ENCODE results near the gene RWDD1.

The RWDD1 gene

GRCh38 chr6:116556814-116557415 is 14.4 kb upstream of the RWDD1 start:
- in situ Hi-C loops (cut with HindIII; ENCODE audit: low sequenced_read_pairs), result no loop called here
- no peak for DNase-seq (ENCODE audit: low read depth)
- TF ChIP-seq, protein P1, sequence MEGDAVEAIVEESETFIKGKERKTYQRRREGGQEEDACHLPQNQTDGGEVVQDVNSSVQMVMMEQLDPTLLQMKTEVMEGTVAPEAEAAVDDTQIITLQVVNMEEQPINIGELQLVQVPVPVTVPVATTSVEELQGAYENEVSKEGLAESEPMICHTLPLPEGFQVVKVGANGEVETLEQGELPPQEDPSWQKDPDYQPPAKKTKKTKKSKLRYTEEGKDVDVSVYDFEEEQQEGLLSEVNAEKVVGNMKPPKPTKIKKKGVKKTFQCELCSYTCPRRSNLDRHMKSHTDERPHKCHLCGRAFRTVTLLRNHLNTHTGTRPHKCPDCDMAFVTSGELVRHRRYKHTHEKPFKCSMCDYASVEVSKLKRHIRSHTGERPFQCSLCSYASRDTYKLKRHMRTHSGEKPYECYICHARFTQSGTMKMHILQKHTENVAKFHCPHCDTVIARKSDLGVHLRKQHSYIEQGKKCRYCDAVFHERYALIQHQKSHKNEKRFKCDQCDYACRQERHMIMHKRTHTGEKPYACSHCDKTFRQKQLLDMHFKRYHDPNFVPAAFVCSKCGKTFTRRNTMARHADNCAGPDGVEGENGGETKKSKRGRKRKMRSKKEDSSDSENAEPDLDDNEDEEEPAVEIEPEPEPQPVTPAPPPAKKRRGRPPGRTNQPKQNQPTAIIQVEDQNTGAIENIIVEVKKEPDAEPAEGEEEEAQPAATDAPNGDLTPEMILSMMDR (IDR thresholded peaks at IDR 0.05; ENCODE audit: low read depth, low read length, missing control alignments), result no peak
- no peak overlapping the region for H3K4me3 ChIP-seq (ENCODE audit: low read depth, low read length)

DNA sequence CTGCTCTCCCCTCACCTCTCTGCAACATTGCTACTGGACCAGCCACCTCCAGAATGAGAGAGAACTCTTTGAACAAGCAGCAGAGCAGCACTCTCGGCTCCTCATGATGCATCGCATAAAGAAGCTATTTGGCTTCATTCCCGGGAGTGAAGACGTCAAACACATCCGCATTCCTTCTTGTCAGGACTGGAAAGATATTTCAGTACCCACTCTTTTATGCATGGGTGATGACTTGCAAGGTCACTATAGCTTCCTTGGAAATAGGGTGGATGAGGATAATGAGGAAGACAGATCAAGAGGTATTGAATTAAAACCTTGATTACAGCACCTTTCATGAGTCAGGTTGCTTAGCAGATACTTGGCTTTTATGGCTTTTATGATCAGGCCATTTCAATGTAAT is 13.4 kb upstream of the RWDD1 start:
- H3K4me3 ChIP-seq (ENCODE audit: low read depth, low read length), result no peak overlapping the region
- in situ Hi-C loops (cut with HindIII; ENCODE audit: low sequenced_read_pairs), result no loop called here
- TF ChIP-seq, protein P1 (IDR thresholded peaks at IDR 0.05; ENCODE audit: low read depth, low read length, missing control alignments), result no peak
- DNase-seq (ENCODE audit: low read depth), result peak; percentile 91

- TF ChIP-seq, protein P1 (IDR thresholded peaks at IDR 0.05; ENCODE audit: low read depth, low read length, missing control alignments), result no peak
- in situ Hi-C loops (cut with HindIII; ENCODE audit: low sequenced_read_pairs), result no loop called here
- H3K4me3 ChIP-seq (ENCODE audit: low read depth, low read length), result no peak overlapping the region
- DNase-seq (ENCODE audit: low read depth), result no peak
These were observed 11.2 kb upstream of the RWDD1 start for GRCh38 chr6:116560130-116560529.

- in situ Hi-C loops (cut with HindIII; ENCODE audit: low sequenced_read_pairs), result no loop called here
- TF ChIP-seq, protein P1 (IDR thresholded peaks at IDR 0.05; ENCODE audit: low read depth, low read length, missing control alignments), result peak; percentile 91
- H3K4me3 ChIP-seq (ENCODE audit: low read depth, low read length), result no peak overlapping the region
- peak; percentile 55 for DNase-seq (ENCODE audit: low read depth)
These were observed 9.8 kb upstream of the RWDD1 start for GRCh38 chr6:116561377-116562018.

DNA sequence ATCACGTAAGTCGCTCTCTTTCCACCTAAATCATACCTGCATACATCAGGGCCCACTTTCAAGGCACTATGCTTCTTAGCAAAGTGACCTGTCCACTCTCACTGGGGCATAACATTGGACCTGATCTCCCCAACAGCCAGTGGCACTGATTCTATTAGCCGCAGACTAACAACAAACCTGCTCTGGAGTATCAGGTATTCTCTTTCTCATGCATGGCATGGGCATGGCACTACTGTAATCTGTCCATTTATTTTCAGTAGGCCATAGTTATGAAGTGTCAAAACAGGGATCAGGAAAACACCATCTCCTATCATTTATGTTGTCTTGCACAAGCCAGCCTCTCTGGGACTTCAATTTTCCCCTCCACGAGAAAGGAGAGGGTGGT is 9.3 kb upstream of the RWDD1 start:
- in situ Hi-C loops (cut with HindIII; ENCODE audit: low sequenced_read_pairs), result no loop called here
- no peak for DNase-seq (ENCODE audit: low read depth)

DNA sequence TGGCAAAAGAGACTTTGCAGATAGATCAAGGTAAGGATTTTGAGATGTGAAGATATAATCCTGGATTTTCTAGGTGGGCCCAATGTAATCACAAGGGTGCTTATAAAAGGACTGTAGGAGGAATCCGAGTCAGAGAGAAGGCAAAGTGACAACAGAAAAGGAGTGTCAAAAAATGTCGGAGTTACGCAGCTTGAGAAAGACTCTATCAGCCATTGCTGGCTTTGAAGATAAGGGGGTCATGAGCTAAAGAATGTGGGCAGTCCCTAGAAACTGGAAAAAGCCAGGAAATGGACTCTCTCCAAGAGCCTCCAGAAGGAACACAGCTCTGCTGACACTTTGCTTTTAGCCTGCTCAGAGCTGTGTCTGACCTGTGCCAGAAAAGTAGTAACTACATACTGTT is 8.7 kb upstream of the RWDD1 start:
- DNase-seq (ENCODE audit: low read depth), result no peak
- H3K4me3 ChIP-seq (ENCODE audit: low read depth, low read length), result no peak overlapping the region
- in situ Hi-C loops (cut with HindIII; ENCODE audit: low sequenced_read_pairs), result no loop called here
- TF ChIP-seq, protein P1 (IDR thresholded peaks at IDR 0.05; ENCODE audit: low read depth, low read length, missing control alignments), result no peak

More for the DNA sequence above, 9.3 kb upstream of the RWDD1 start:
- TF ChIP-seq, protein P1 (IDR thresholded peaks at IDR 0.05; ENCODE audit: low read depth, low read length, missing control alignments), result no peak
- H3K4me3 ChIP-seq (ENCODE audit: low read depth, low read length), result no peak overlapping the region

Data from astrocyte of the cerebellum (primary cell).